ENCODE data around the gene P2RX5. TPM values are rescaled to one million over a fixed set of nuclear protein-coding genes. Genes with fewer than 3 reads are reported as not detected.
A peak's percentile ranks its signal among the peaks of the same experiment; 100 is the strongest.

P2RX5 gene
- total RNA-seq, 4 donors from 2014 or later = 0.96 to 2.0 TPM; not detected in 2

GRCh38 chr17:3675886-3676285 lies 20.1 kb downstream of the P2RX5 start:
- Histone ChIP-seq H3K4me3 (no peak overlapping the region), H3K27me3 (peaks cover 27% of the 10 kb centered on the region)
- no CpG with 5 or more reads among the region's 11 CpGs for WGBS, 2 donors (ENCODE audit: low coverage in 1 of 2)

GRCh38 chr17:3672571-3672970 lies 23.4 kb downstream of the P2RX5 start:
- no peak for ATAC-seq

More at GRCh38 chr17:3675886-3676285, 20.1 kb downstream of the P2RX5 start:
- ATAC-seq = no peak
- Histone ChIP-seq H3K27ac (no peak overlapping the region), H3K36me3 (peaks cover 0 to 7% of the 10 kb centered on the region in 2 donors), H3K9me3 (no peaks in the 10 kb centered on the region), H3K4me1 (no peaks in the 10 kb centered on the region)
- TF ChIP-seq CTCF (IDR thresholded peaks at IDR 0.05) (no peak), POLR2AphosphoS5 (IDR thresholded peaks at IDR 0.05) (no peak), EP300 (IDR thresholded peaks at IDR 0.05) (no peak), POLR2A (IDR thresholded peaks at IDR 0.05) (no peak)

GRCh38 chr17:3669548-3669947 lies 26.4 kb downstream of the P2RX5 start:
- no peaks in the 10 kb centered on the region for H3K9me3 ChIP-seq
- H3K27me3 ChIP-seq = no peaks in the 10 kb centered on the region
- H3K4me3 ChIP-seq = peak overlapping the region; percentile 90 to 97
- H3K36me3 ChIP-seq = peaks cover 0 to 16% of the 10 kb centered on the region in 2 donors
- peak overlapping the region in 2 of 4 donors; percentile 93 to 97 for H3K27ac ChIP-seq
- 43 to 50% methylated on average over 11 to 12 of the region's 12 CpGs for WGBS, 2 donors (ENCODE audit: low coverage in 1 of 2)
- no peak for ATAC-seq
- TF ChIP-seq POLR2AphosphoS5 (IDR thresholded peaks at IDR 0.05) = no peak
- no peak for TF ChIP-seq POLR2A (IDR thresholded peaks at IDR 0.05)
- no peak for TF ChIP-seq CTCF (IDR thresholded peaks at IDR 0.05)
- TF ChIP-seq EP300 (IDR thresholded peaks at IDR 0.05) = no peak
- H3K4me1 ChIP-seq = peaks cover 0 to 46% (median 29%) of the 10 kb centered on the region in 3 donors

More at GRCh38 chr17:3672571-3672970, 23.4 kb downstream of the P2RX5 start:
- Histone ChIP-seq H3K4me1 (peaks cover 0 to 18% (median 12%) of the 10 kb centered on the region in 3 donors), H3K27me3 (peaks cover 3% of the 10 kb centered on the region), H3K27ac (no peak overlapping the region), H3K36me3 (peaks cover 0 to 10% of the 10 kb centered on the region in 2 donors), H3K9me3 (no peaks in the 10 kb centered on the region), H3K4me3 (no peak overlapping the region)
- no peak for TF ChIP-seq CTCF (IDR thresholded peaks at IDR 0.05)
- no peak for TF ChIP-seq POLR2AphosphoS5 (IDR thresholded peaks at IDR 0.05)
- no peak for TF ChIP-seq EP300 (IDR thresholded peaks at IDR 0.05)
- TF ChIP-seq POLR2A (IDR thresholded peaks at IDR 0.05) = no peak
- 63 to 97% methylated on average over 1 to 4 of the region's 4 CpGs for WGBS, 2 donors (ENCODE audit: low coverage in 1 of 2)

GRCh38 chr17:3669085-3669347 lies 26.9 kb downstream of the P2RX5 start:
- ATAC-seq = no peak
- Histone ChIP-seq H3K27ac (peak overlapping the region; percentile 73 to 100 (median 95)), H3K27me3 (no peaks in the 10 kb centered on the region), H3K9me3 (no peaks in the 10 kb centered on the region), H3K36me3 (peaks cover 0 to 21% of the 10 kb centered on the region in 2 donors), H3K4me3 (peak overlapping the region; percentile 90 to 97), H3K4me1 (peaks cover 0 to 46% (median 29%) of the 10 kb centered on the region in 3 donors)
- 0% methylated on average over 3 to 4 of the region's 32 CpGs for WGBS, 2 donors (ENCODE audit: low coverage in 1 of 2)
- TF ChIP-seq CTCF (IDR thresholded peaks at IDR 0.05) (no peak), POLR2AphosphoS5 (IDR thresholded peaks at IDR 0.05) (no peak)

DNA sequence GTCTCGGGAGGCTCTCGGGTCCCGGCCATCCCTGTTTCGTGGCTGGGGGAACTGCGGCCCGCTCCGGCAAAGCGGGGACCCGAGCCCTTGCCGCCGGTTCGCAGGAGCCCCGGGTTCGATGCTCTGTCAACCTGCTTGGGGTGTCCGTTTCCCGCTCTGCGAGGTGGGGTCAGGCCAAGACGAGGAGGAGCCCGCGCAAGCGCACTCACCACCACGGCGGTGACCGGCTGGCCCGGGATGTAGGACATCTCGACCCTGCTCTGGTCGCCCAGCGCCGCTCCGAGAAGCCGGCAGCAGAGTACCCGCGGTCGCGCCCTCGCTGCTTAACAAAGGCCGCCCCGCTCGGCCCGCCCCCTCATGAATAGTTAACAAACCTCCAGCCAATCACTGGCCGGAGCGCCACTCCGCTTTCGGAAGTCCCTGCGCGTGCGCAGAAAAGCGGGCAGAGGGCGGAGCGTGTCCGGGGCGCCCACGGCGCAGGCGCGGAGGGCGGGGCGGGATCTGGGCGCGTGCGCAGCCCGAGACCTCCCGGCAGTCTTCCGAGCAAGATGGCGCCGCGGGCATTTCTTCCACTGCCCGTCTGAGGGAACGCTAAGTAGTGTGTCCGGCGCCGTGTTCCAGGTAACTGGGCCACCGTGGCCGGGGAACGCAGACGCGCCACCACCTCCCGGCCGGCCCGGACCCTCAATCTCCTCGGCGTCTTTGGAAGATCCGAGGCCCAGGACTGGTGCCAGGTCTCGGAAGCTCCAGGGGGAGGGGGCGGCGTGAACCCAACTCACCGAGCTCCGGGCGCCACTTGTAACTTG lies 27.5 kb downstream of the P2RX5 start, which contains the start of the genes EMC6 and TAX1BP3:
EMC6 (plus strand) TSS at position 534 of the 806 bp plus-strand sequence. CDS start 335 bp downstream, outside the sequence.
TAX1BP3 (minus strand) TSS at position 300 of the 806 bp plus-strand sequence; CDS start at position 248, 52 bp downstream.
- H3K4me3 ChIP-seq = peak within 1 kb of the TSS; percentile 90 to 97
- no CpG with 5 or more reads among the region's 89 CpGs for WGBS, 2 donors (ENCODE audit: low coverage in 1 of 2)
- H3K27ac ChIP-seq = peak within 1 kb of the TSS; percentile 86 to 100 (median 95)
- no peaks in the 10 kb centered on the region for H3K9me3 ChIP-seq
- peak; percentile 95 for ATAC-seq
- peaks cover 0 to 46% (median 29%) of the 10 kb centered on the region in 3 donors for H3K4me1 ChIP-seq
- peaks cover 0 to 26% of the 10 kb centered on the region in 2 donors for H3K36me3 ChIP-seq
- TF ChIP-seq CTCF (IDR thresholded peaks at IDR 0.05) (peak in 1 of 4 experiments; percentile 4), POLR2A (IDR thresholded peaks at IDR 0.05) (peak; percentile 87 to 92), POLR2AphosphoS5 (IDR thresholded peaks at IDR 0.05) (peak; percentile 95), EP300 (IDR thresholded peaks at IDR 0.05) (no peak)
- H3K27me3 ChIP-seq = no peaks in the 10 kb centered on the region

Data from gastroesophageal sphincter (tissue), 4 donors.